Measurements from ENCODE around the gene SAMD4B. TPM values are rescaled to one million over a fixed set of nuclear protein-coding genes. Genes with fewer than 3 reads are reported as not detected.

Gene SAMD4B
- total RNA-seq, 1 experiment from 2014 or later, result 164 TPM

GRCh38 chr19:39318690-39319089 lies 23.5 kb upstream of the SAMD4B start:
- peaks cover 15% of the 10 kb centered on the region for H3K4me1 Mint-ChIP-seq
- H3K9me3 Mint-ChIP-seq, result no peaks in the 10 kb centered on the region
- TF ChIP-seq NR2C2 (CRISPR knock-in tag; IDR thresholded peaks at IDR 0.05) (no peak), OVOL2 (CRISPR knock-in tag; IDR thresholded peaks at IDR 0.05; ENCODE audit: borderline replicate concordance) (no peak), IRF2 (CRISPR knock-in tag; IDR thresholded peaks at IDR 0.05; ENCODE audit: borderline replicate concordance, low read depth) (no peak), NFATC4 (CRISPR knock-in tag; IDR thresholded peaks at IDR 0.05) (no peak), ZBTB21 (CRISPR knock-in tag; IDR thresholded peaks at IDR 0.05; ENCODE audit: borderline replicate concordance) (no peak), SMAD3 (CRISPR knock-in tag; IDR thresholded peaks at IDR 0.05; ENCODE audit: borderline replicate concordance) (no peak)
- TF ChIP-seq, protein P1, sequence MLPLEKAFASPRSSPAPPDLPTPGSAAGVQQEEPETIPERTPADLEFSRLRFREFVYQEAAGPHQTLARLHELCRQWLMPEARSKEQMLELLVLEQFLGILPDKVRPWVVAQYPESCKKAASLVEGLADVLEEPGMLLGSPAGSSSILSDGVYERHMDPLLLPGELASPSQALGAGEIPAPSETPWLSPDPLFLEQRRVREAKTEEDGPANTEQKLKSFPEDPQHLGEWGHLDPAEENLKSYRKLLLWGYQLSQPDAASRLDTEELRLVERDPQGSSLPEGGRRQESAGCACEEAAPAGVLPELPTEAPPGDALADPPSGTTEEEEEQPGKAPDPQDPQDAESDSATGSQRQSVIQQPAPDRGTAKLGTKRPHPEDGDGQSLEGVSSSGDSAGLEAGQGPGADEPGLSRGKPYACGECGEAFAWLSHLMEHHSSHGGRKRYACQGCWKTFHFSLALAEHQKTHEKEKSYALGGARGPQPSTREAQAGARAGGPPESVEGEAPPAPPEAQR (CRISPR knock-in tag; IDR thresholded peaks at IDR 0.05), result no peak
- TF ChIP-seq, protein P2, sequence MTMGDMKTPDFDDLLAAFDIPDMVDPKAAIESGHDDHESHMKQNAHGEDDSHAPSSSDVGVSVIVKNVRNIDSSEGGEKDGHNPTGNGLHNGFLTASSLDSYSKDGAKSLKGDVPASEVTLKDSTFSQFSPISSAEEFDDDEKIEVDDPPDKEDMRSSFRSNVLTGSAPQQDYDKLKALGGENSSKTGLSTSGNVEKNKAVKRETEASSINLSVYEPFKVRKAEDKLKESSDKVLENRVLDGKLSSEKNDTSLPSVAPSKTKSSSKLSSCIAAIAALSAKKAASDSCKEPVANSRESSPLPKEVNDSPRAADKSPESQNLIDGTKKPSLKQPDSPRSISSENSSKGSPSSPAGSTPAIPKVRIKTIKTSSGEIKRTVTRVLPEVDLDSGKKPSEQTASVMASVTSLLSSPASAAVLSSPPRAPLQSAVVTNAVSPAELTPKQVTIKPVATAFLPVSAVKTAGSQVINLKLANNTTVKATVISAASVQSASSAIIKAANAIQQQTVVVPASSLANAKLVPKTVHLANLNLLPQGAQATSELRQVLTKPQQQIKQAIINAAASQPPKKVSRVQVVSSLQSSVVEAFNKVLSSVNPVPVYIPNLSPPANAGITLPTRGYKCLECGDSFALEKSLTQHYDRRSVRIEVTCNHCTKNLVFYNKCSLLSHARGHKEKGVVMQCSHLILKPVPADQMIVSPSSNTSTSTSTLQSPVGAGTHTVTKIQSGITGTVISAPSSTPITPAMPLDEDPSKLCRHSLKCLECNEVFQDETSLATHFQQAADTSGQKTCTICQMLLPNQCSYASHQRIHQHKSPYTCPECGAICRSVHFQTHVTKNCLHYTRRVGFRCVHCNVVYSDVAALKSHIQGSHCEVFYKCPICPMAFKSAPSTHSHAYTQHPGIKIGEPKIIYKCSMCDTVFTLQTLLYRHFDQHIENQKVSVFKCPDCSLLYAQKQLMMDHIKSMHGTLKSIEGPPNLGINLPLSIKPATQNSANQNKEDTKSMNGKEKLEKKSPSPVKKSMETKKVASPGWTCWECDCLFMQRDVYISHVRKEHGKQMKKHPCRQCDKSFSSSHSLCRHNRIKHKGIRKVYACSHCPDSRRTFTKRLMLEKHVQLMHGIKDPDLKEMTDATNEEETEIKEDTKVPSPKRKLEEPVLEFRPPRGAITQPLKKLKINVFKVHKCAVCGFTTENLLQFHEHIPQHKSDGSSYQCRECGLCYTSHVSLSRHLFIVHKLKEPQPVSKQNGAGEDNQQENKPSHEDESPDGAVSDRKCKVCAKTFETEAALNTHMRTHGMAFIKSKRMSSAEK (CRISPR knock-in tag; IDR thresholded peaks at IDR 0.05; ENCODE audit: borderline replicate concordance), result no peak
- TF ChIP-seq, protein P3, sequence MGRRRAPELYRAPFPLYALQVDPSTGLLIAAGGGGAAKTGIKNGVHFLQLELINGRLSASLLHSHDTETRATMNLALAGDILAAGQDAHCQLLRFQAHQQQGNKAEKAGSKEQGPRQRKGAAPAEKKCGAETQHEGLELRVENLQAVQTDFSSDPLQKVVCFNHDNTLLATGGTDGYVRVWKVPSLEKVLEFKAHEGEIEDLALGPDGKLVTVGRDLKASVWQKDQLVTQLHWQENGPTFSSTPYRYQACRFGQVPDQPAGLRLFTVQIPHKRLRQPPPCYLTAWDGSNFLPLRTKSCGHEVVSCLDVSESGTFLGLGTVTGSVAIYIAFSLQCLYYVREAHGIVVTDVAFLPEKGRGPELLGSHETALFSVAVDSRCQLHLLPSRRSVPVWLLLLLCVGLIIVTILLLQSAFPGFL (CRISPR knock-in tag; IDR thresholded peaks at IDR 0.05; ENCODE audit: borderline replicate concordance), result no peak
- TF ChIP-seq, protein P4, sequence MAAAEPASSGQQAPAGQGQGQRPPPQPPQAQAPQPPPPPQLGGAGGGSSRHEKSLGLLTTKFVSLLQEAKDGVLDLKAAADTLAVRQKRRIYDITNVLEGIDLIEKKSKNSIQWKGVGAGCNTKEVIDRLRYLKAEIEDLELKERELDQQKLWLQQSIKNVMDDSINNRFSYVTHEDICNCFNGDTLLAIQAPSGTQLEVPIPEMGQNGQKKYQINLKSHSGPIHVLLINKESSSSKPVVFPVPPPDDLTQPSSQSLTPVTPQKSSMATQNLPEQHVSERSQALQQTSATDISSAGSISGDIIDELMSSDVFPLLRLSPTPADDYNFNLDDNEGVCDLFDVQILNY (CRISPR knock-in tag; IDR thresholded peaks at IDR 0.05), result no peak
- peak overlapping the region; percentile 88 for H3K4me3 Mint-ChIP-seq
- H3K27me3 Mint-ChIP-seq (ENCODE audit: low read depth), result peaks cover 42% of the 10 kb centered on the region
- CTCF ChIA-PET, result no interaction called here
- DNase-seq (ENCODE audit: low spot score), result no peak
- ATAC-seq, result no peak
- peaks cover 3% of the 10 kb centered on the region; the same call in 1 of the 2 replicates for H3K36me3 Mint-ChIP-seq
- H3K27ac Mint-ChIP-seq, result no peak overlapping the region
- POLR2A ChIA-PET, result no interaction called here

- peaks cover 15% of the 10 kb centered on the region for H3K4me1 Mint-ChIP-seq
- H3K36me3 Mint-ChIP-seq, result peaks cover 3% of the 10 kb centered on the region; the same call in 1 of the 2 replicates
- no peaks in the 10 kb centered on the region for H3K9me3 Mint-ChIP-seq
- no peak overlapping the region for H3K27ac Mint-ChIP-seq
- ATAC-seq (no peak), DNase-seq (ENCODE audit: low spot score) (no peak)
- ChIA-PET CTCF (no interaction called here), POLR2A (no interaction called here)
- no peak for TF ChIP-seq ZNF416 (CRISPR knock-in tag; IDR thresholded peaks at IDR 0.05)
- no peak for TF ChIP-seq SP1 (CRISPR knock-in tag; conservative IDR thresholded peaks at IDR 0.05)
- TF ChIP-seq RORB (CRISPR knock-in tag; IDR thresholded peaks at IDR 0.05), result no peak
- TF ChIP-seq PRRX2 (CRISPR knock-in tag; IDR thresholded peaks at IDR 0.05), result no peak
- H3K27me3 Mint-ChIP-seq (ENCODE audit: low read depth), result peaks cover 48% of the 10 kb centered on the region
- H3K4me3 Mint-ChIP-seq, result peak overlapping the region; percentile 88
Measured at GRCh38 chr19:39319098-39319891, 22.9 kb upstream of the SAMD4B start.

- Mint-ChIP-seq H3K4me3 (peak overlapping the region; percentile 88), H3K27me3 (ENCODE audit: low read depth) (peaks cover 48% of the 10 kb centered on the region), H3K4me1 (peaks cover 15% of the 10 kb centered on the region), H3K9me3 (no peaks in the 10 kb centered on the region), H3K36me3 (peaks cover 3% of the 10 kb centered on the region; the same call in 1 of the 2 replicates), H3K27ac (no peak overlapping the region)
- POLR2A ChIA-PET, result no interaction called here
- DNase-seq (ENCODE audit: low spot score) (no peak), ATAC-seq (no peak)
- CTCF ChIA-PET, result interaction anchor here (1.5 kb wide), 1 partner anchor 75 kb away, joined by 4 read pairs; the partner anchor contains the start of gene IFNL3
- TF ChIP-seq RELA (CRISPR knock-in tag; IDR thresholded peaks at IDR 0.05; ENCODE audit: borderline replicate concordance) (no peak), JAZF1 (CRISPR knock-in tag; IDR thresholded peaks at IDR 0.05) (no peak), RORB (CRISPR knock-in tag; IDR thresholded peaks at IDR 0.05) (no peak)
- TF ChIP-seq, protein P5, sequence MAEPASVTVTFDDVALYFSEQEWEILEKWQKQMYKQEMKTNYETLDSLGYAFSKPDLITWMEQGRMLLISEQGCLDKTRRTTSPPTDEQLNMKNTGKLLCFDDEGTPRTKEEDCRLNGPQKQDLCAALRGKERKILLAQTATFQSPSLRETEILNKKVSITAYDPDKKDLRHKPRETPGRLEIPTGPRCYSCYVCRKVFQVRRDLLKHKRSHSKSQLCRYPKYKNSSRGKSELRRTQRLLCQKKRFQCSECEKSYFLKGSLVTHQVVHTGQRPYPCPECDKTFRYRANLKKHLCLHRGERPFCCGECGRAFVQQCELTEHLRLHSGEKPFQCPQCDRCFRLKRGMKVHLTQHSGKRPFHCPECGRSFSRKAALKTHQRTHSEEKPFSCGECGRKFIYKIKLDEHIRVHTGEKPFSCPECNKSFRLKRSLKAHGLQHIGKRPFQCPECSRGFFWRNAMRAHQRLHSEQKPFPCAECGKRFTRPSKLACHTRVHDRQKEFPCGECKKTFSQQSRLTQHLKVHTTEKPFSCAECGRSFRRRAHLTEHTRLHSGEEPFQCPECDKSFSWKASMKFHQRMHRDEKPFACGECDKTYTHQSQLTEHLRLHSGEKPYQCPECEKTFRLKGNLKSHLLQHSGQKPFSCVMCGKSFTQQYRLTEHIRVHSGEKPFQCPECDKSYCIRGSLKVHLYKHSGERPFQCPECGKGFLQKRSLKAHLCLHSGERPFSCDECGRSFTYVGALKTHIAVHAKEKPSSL (CRISPR knock-in tag; conservative IDR thresholded peaks at IDR 0.05), result no peak
- TF ChIP-seq, protein P6, sequence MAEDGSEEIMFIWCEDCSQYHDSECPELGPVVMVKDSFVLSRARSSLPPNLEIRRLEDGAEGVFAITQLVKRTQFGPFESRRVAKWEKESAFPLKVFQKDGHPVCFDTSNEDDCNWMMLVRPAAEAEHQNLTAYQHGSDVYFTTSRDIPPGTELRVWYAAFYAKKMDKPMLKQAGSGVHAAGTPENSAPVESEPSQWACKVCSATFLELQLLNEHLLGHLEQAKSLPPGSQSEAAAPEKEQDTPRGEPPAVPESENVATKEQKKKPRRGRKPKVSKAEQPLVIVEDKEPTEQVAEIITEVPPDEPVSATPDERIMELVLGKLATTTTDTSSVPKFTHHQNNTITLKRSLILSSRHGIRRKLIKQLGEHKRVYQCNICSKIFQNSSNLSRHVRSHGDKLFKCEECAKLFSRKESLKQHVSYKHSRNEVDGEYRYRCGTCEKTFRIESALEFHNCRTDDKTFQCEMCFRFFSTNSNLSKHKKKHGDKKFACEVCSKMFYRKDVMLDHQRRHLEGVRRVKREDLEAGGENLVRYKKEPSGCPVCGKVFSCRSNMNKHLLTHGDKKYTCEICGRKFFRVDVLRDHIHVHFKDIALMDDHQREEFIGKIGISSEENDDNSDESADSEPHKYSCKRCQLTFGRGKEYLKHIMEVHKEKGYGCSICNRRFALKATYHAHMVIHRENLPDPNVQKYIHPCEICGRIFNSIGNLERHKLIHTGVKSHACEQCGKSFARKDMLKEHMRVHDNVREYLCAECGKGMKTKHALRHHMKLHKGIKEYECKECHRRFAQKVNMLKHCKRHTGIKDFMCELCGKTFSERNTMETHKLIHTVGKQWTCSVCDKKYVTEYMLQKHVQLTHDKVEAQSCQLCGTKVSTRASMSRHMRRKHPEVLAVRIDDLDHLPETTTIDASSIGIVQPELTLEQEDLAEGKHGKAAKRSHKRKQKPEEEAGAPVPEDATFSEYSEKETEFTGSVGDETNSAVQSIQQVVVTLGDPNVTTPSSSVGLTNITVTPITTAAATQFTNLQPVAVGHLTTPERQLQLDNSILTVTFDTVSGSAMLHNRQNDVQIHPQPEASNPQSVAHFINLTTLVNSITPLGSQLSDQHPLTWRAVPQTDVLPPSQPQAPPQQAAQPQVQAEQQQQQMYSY (CRISPR knock-in tag; IDR thresholded peaks at IDR 0.05), result no peak
Measured at GRCh38 chr19:39319892-39320248, 22.4 kb upstream of the SAMD4B start.

Measured in WTC11 (cell line).